CD4-positive, alpha-beta T cell (primary cell): ENCODE measurements around the gene ARHGEF37. TPM values are rescaled to one million over a fixed set of nuclear protein-coding genes. Genes with fewer than 3 reads are reported as not detected.

Experiments
- ATAC-seq: fragments of 200-7000 bp; cut with Tn5 transposase; one replicate; pipeline ENCODE4 v1.10.0; 2022; ENCODE audit warnings: mild to moderate bottlenecking; ENCODE audit not compliant: poor library complexity
- CTCF ChIA-PET: fragments of 350-600 bp; sonication (Branson Sonifier 250); formaldehyde crosslinking; loops from one replicate; lab custom pipeline; 2021; ENCODE audit warnings: antibody characterized with exemption, inconsistent platforms; lab: Charles Lee
- POLR2A ChIA-PET: fragments of 350-600 bp; sonication (Branson Sonifier 250); formaldehyde crosslinking; loops from one replicate; lab custom pipeline; 2021; ENCODE audit warnings: antibody characterized with exemption, inconsistent platforms; lab: Charles Lee
- DNase-seq, 14 experiments: peaks; one replicate each; pipeline ENCODE4 v3.0.0-alpha.2; 2013 to 2020; ENCODE audit warnings: mixed read lengths in 2 of 14
- H3K27ac ChIP-seq, 2 donors: one replicate each; pipeline versions ENCODE4 v1.5.1 to v1.7.0; 2013; ENCODE audit warnings: low read length in 2 of 2, low read depth in 1 of 2, mild to moderate bottlenecking in 1 of 2
- H3K27me3 ChIP-seq, 2 experiments: 1 replicate in 1 of 2; 2 replicates in 1 of 2; pipeline versions ENCODE4 v1.6.1 to v1.7.0; 2013; ENCODE audit warnings: low read length in 2 of 2, control low read depth in 1 of 2, mild to moderate bottlenecking in 1 of 2, moderate library complexity in 1 of 2; ENCODE audit not compliant: insufficient read depth in 2 of 2, control insufficient read depth in 1 of 2
- H3K36me3 ChIP-seq: one replicate; pipeline ENCODE4 v1.6.1; 2013; ENCODE audit warnings: low read length, control low read depth; ENCODE audit not compliant: insufficient read depth
- H3K4me1 ChIP-seq: one replicate; pipeline ENCODE4 v1.6.1; 2013; ENCODE audit warnings: low read length, control low read depth; ENCODE audit not compliant: insufficient read depth
- H3K4me3 ChIP-seq: one replicate; pipeline ENCODE4 v1.5.1; 2013; ENCODE audit warnings: mild to moderate bottlenecking, low read length, moderate library complexity
- H3K9me3 ChIP-seq, 2 experiments: 1 replicate in 1 of 2; 2 replicates in 1 of 2; pipeline versions ENCODE4 v1.6.1 to v1.7.0; 2013; ENCODE audit warnings: low read length in 2 of 2, mild to moderate bottlenecking in 2 of 2, control low read depth in 1 of 2, moderate library complexity in 1 of 2; ENCODE audit not compliant: control insufficient read depth in 1 of 2, insufficient read depth in 1 of 2
- H3K27ac Mint-ChIP-seq: one replicate; pipeline ENCODE4 v1.8.0; 2020; ENCODE audit warnings: mixed read lengths
- H3K27me3 Mint-ChIP-seq: one replicate; pipeline ENCODE4 v1.8.0; 2021; ENCODE audit warnings: mixed read lengths
- H3K36me3 Mint-ChIP-seq: one replicate; pipeline ENCODE4 v1.8.0; 2021; ENCODE audit warnings: low read depth, mixed read lengths
- H3K4me1 Mint-ChIP-seq: one replicate; pipeline ENCODE4 v1.8.0; 2021; ENCODE audit warnings: low read depth, mixed read lengths
- H3K4me3 Mint-ChIP-seq: one replicate; pipeline ENCODE4 v1.8.0; 2020; ENCODE audit warnings: mild to moderate bottlenecking, mixed read lengths
- H3K9me3 Mint-ChIP-seq: one replicate; pipeline ENCODE4 v1.8.0; 2020; ENCODE audit warnings: mixed read lengths
- intact Hi-C, 2 experiments: fragments of 100-400 bp; cut with DNase I in 1 of 2; cut with micrococcal nuclease in 1 of 2; formaldehyde crosslinking; loops; one replicate each; pipeline versions ENCODE4 v1.15.1 to v1.9.0; 2023 to 2025; cut with DNase I, micrococcal nuclease
- total RNA-seq, 174 experiments: library from RNA in 2 of 174; stranded (reverse) in 2 of 174; gene quantifications; one replicate each; pipeline ENCODE4 v1.2.3 and lab custom pipeline; 2021 to 2026
- TF ChIP-seq, protein P1 (sequence below): fragments of 200-600 bp; IDR thresholded peaks from one replicate; pipeline ENCODE4 v1.8.0; 2022; ENCODE audit warnings: antibody characterized with exemption, mild to moderate bottlenecking

Gene ARHGEF37
- total RNA-seq, 2 experiments from 2014 or later, result 0.41 TPM; not detected in 1

DNA sequence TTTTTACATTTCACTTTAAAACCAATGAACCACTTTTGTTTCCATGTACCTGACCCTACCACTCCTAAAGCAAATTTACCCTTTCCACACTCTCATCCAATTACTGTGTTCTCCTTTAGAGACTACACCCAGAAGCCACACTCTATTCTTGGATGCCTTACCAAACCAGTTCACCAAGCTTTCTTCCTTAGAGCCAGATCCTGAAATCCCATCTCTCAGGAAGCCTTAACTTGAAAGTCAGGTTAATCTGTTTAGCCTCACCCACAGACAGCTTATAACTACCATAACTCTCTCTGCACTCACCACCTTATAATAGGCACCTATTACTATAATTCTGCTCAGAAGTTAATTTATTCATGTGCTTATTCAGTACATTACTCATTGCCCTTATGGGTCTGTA is 34.3 kb upstream of the ARHGEF37 start:
- DNase-seq, result no peak
- POLR2A ChIA-PET, result no interaction called here
- Mint-ChIP-seq H3K4me1 (peaks cover 72% of the 10 kb centered on the region), H3K27me3 (no peaks in the 10 kb centered on the region), H3K9me3 (no peaks in the 10 kb centered on the region), H3K4me3 (peak overlapping the region; percentile 52), H3K36me3 (peaks cover 91% of the 10 kb centered on the region), H3K27ac (peak overlapping the region; percentile 52)
- Histone ChIP-seq H3K4me1 (peaks cover 45% of the 10 kb centered on the region), H3K27ac (peak overlapping the region in 1 of 2 donors; percentile 18), H3K9me3 (no peaks in the 10 kb centered on the region), H3K27me3 (no peaks in the 10 kb centered on the region), H3K4me3 (no peak overlapping the region), H3K36me3 (peaks cover 53% of the 10 kb centered on the region)
- ATAC-seq, result no peak
- intact Hi-C loops, result loop anchor here in 1 of 2 experiments (5.0 kb wide), 1 partner anchor 50 kb away; no protein-coding TSS in a partner anchor
- TF ChIP-seq, protein P1, sequence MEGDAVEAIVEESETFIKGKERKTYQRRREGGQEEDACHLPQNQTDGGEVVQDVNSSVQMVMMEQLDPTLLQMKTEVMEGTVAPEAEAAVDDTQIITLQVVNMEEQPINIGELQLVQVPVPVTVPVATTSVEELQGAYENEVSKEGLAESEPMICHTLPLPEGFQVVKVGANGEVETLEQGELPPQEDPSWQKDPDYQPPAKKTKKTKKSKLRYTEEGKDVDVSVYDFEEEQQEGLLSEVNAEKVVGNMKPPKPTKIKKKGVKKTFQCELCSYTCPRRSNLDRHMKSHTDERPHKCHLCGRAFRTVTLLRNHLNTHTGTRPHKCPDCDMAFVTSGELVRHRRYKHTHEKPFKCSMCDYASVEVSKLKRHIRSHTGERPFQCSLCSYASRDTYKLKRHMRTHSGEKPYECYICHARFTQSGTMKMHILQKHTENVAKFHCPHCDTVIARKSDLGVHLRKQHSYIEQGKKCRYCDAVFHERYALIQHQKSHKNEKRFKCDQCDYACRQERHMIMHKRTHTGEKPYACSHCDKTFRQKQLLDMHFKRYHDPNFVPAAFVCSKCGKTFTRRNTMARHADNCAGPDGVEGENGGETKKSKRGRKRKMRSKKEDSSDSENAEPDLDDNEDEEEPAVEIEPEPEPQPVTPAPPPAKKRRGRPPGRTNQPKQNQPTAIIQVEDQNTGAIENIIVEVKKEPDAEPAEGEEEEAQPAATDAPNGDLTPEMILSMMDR, result no peak
- CTCF ChIA-PET, result interaction anchor here (0.6 kb wide), 1 partner anchor 30 kb away, joined by 3 read pairs; no protein-coding TSS in a partner anchor

GRCh38 chr5:149549461-149550267 is 31.6 kb upstream of the ARHGEF37 start:
- ChIA-PET CTCF (interaction anchor here (1.0 to 2.3 kb wide), 3 partner anchors 22 to 192 kb away, joined by 3 to 9 read pairs (median 3); partner anchors contain the start of gene PCYOX1L), POLR2A (interaction anchor here (0.6 to 4.3 kb wide), 19 partner anchors 8 to 1166 kb away, joined by 3 to 42 read pairs (median 5); partner anchors contain the start of genes FBXO38, GRPEL2, HMGXB3 and PCYOX1L)
- H3K4me3 ChIP-seq, result peak overlapping the region; percentile 97
- intact Hi-C loops, result loop anchor here (5.0 to 10.0 kb wide), 8 partner anchors 52 to 1705 kb away; partner anchors contain the start of genes ADRB2 (in 1 of the 2), FBXO38 (in 1 of the 2), GM2A (in 1 of the 2) and HMGXB3 (in 1 of the 2)
- peaks cover 44% of the 10 kb centered on the region for H3K4me1 ChIP-seq
- no peaks in the 10 kb centered on the region for H3K9me3 ChIP-seq
- no peaks in the 10 kb centered on the region for H3K9me3 Mint-ChIP-seq
- H3K4me3 Mint-ChIP-seq, result peak overlapping the region; percentile 99
- peak overlapping the region; percentile 98 for H3K27ac Mint-ChIP-seq
- H3K27ac ChIP-seq, result peak overlapping the region; percentile 94 to 98
- H3K4me1 Mint-ChIP-seq, result peaks cover 52% of the 10 kb centered on the region
- H3K36me3 ChIP-seq, result peaks cover 40% of the 10 kb centered on the region
- TF ChIP-seq, protein P1, result no peak
- peaks cover 68% of the 10 kb centered on the region for H3K36me3 Mint-ChIP-seq
- no peaks in the 10 kb centered on the region for H3K27me3 ChIP-seq
- H3K27me3 Mint-ChIP-seq, result no peaks in the 10 kb centered on the region
- DNase-seq (peak in 12 of 14 experiments; percentile 11 to 76 (median 20)), ATAC-seq (peak; percentile 10)

DNA sequence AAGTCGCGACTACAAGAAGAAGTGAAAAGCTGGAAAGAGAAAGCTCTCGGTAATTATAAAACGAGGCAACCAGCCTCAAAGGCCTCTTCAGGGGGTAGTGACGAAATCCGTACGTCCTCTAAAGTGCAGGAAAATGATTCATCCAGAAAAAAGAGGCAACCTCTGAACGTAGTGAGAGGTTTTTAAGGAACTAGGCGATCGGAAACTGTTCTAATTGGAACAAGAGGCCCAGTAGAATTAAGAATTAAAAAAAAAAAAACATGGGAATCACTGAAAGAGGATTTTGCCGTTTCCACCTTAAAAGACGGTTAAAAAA is 31.1 kb upstream of the ARHGEF37 start:
- H3K27ac Mint-ChIP-seq, result peak overlapping the region; percentile 98
- H3K36me3 Mint-ChIP-seq, result peaks cover 62% of the 10 kb centered on the region
- DNase-seq (peak in 3 of 14 experiments; percentile 46 to 69 (median 66)), ATAC-seq (no peak)
- H3K36me3 ChIP-seq, result peaks cover 37% of the 10 kb centered on the region
- peaks cover 46% of the 10 kb centered on the region for H3K4me1 Mint-ChIP-seq
- H3K27me3 ChIP-seq, result no peaks in the 10 kb centered on the region
- intact Hi-C loops, result loop anchor here (5.0 to 10.0 kb wide), 7 partner anchors 58 to 1705 kb away; partner anchors contain the start of genes ADRB2 (in 1 of the 2), FBXO38 (in 1 of the 2), GM2A (in 1 of the 2) and HMGXB3 (in 1 of the 2)
- H3K9me3 Mint-ChIP-seq, result no peaks in the 10 kb centered on the region
- peak overlapping the region; percentile 94 to 98 for H3K27ac ChIP-seq
- H3K27me3 Mint-ChIP-seq, result no peaks in the 10 kb centered on the region
- H3K4me3 ChIP-seq, result peak overlapping the region; percentile 97
- POLR2A ChIA-PET, result interaction anchor here (0.6 to 4.3 kb wide), 20 partner anchors 9 to 1166 kb away, joined by 3 to 42 read pairs (median 4); partner anchors contain the start of genes FBXO38, GRPEL2, HMGXB3 and PCYOX1L
- peak overlapping the region; percentile 99 for H3K4me3 Mint-ChIP-seq
- CTCF ChIA-PET, result interaction anchor here (1.0 to 2.4 kb wide), 4 partner anchors 22 to 193 kb away, joined by 3 to 9 read pairs (median 6); partner anchors contain the start of gene PCYOX1L
- H3K9me3 ChIP-seq, result no peaks in the 10 kb centered on the region
- peaks cover 38% of the 10 kb centered on the region for H3K4me1 ChIP-seq
- TF ChIP-seq, protein P1, result no peak
